MCF 10A (cell line): ENCODE data around the gene COG8. TPM values are rescaled to one million over a fixed set of nuclear protein-coding genes. Genes with fewer than 3 reads are reported as not detected.

Experiments
- BruUV-seq: library from RNA; stranded (reverse); fragments of 400-500 nt; replicated peaks from 2 replicates; lab custom pipeline; 2021; lab: Mats Ljungman, UMichigan
- CTCF ChIA-PET: fragments of 300-600 bp; sonication (Branson Sonifier 250); formaldehyde crosslinking; extraction: SDS; loops from one replicate; lab custom pipeline; 2021; ENCODE audit warnings: antibody characterized with exemption, inconsistent platforms; lab: Yijun Ruan, JAX
- POLR2A ChIA-PET: fragments of 300-600, 350-650 bp; sonication (Branson Sonifier 250); formaldehyde crosslinking; extraction: SDS; loops from one replicate; lab custom pipeline; 2020; ENCODE audit warnings: antibody characterized with exemption, inconsistent platforms; lab: Yijun Ruan, JAX
- DNase-seq: peaks from one replicate; pipeline ENCODE4 v3.0.0-alpha.2; 2018; ENCODE audit not compliant: unreplicated experiment
- H3K27ac Mint-ChIP-seq: one replicate; pipeline ENCODE4 v1.8.0; 2022; ENCODE audit warnings: mild to moderate bottlenecking, low read depth, mixed read lengths; ENCODE audit not compliant: unreplicated experiment
- H3K27me3 Mint-ChIP-seq: one replicate; pipeline ENCODE4 v1.8.0; 2022; ENCODE audit warnings: mixed read lengths; ENCODE audit not compliant: insufficient read depth, unreplicated experiment
- H3K36me3 Mint-ChIP-seq: one replicate; pipeline ENCODE4 v1.8.0; 2022; ENCODE audit warnings: mild to moderate bottlenecking, moderate library complexity, mixed read lengths; ENCODE audit not compliant: insufficient read depth, unreplicated experiment
- H3K4me1 Mint-ChIP-seq: one replicate; pipeline ENCODE4 v1.8.0; 2022; ENCODE audit warnings: mixed read lengths; ENCODE audit not compliant: insufficient read depth, unreplicated experiment
- H3K4me3 Mint-ChIP-seq: one replicate; pipeline ENCODE4 v1.8.0; 2022; ENCODE audit warnings: mild to moderate bottlenecking, moderate library complexity, mixed read lengths; ENCODE audit not compliant: unreplicated experiment
- H3K9me3 Mint-ChIP-seq: one replicate; pipeline ENCODE4 v1.8.0; 2022; ENCODE audit warnings: mixed read lengths; ENCODE audit not compliant: unreplicated experiment
- intact Hi-C: fragments of 100-400 bp; cut with micrococcal nuclease; formaldehyde crosslinking; loops from 2 replicates; pipeline ENCODE4 v1.14.1; 2022
- total RNA-seq: library from RNA; stranded (reverse); gene quantifications from 2 replicates; pipeline ENCODE4 v1.2.3, GENCODE V29; 2022
- TF ChIP-seq, protein P1 (sequence below): fragments of 200-600 bp; IDR thresholded peaks from one replicate; pipeline ENCODE4 v1.8.0; 2022; ENCODE audit warnings: antibody characterized with exemption, mild to moderate bottlenecking; ENCODE audit not compliant: unreplicated experiment

COG8 gene
- total RNA-seq, 1 experiment from 2014 or later, result 29.3 TPM

DNA sequence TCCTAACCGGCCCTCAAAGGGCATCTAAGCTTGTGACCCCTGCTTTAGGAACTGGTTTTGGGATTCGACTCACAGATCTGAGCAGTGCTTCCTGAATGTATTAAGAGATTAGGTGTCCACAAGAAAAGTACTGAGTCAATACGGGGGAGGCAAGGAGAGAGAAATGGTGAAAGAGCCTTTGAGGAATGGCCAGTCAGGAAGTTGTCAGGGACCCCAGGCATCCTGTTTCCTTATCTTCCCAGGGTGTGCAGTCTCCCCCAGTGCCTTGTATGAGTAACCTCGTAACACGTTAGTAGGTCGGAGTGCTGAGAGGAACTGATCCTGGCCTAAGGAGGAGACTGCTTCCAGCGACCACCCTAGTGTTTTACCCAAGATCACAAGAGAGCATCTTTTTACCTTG is 28.6 kb upstream of the COG8 start:
- Mint-ChIP-seq H3K4me3 (no peak overlapping the region), H3K36me3 (peaks cover 93% of the 10 kb centered on the region), H3K4me1 (peaks cover 5% of the 10 kb centered on the region), H3K9me3 (no peaks in the 10 kb centered on the region), H3K27me3 (no peaks in the 10 kb centered on the region), H3K27ac (no peak overlapping the region)
- intact Hi-C loops, result no loop called here
- TF ChIP-seq, protein P1, sequence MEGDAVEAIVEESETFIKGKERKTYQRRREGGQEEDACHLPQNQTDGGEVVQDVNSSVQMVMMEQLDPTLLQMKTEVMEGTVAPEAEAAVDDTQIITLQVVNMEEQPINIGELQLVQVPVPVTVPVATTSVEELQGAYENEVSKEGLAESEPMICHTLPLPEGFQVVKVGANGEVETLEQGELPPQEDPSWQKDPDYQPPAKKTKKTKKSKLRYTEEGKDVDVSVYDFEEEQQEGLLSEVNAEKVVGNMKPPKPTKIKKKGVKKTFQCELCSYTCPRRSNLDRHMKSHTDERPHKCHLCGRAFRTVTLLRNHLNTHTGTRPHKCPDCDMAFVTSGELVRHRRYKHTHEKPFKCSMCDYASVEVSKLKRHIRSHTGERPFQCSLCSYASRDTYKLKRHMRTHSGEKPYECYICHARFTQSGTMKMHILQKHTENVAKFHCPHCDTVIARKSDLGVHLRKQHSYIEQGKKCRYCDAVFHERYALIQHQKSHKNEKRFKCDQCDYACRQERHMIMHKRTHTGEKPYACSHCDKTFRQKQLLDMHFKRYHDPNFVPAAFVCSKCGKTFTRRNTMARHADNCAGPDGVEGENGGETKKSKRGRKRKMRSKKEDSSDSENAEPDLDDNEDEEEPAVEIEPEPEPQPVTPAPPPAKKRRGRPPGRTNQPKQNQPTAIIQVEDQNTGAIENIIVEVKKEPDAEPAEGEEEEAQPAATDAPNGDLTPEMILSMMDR, result no peak
- CTCF ChIA-PET, result interaction anchor here (0.6 kb wide), 1 partner anchor 11 kb away, joined by 3 read pairs; no protein-coding TSS in a partner anchor
- POLR2A ChIA-PET, result interaction anchor here (0.6 kb wide), 1 partner anchor 347 kb away, joined by 3 read pairs; no protein-coding TSS in a partner anchor
- no peak for DNase-seq
- BruUV-seq, result no TSS peak

DNA sequence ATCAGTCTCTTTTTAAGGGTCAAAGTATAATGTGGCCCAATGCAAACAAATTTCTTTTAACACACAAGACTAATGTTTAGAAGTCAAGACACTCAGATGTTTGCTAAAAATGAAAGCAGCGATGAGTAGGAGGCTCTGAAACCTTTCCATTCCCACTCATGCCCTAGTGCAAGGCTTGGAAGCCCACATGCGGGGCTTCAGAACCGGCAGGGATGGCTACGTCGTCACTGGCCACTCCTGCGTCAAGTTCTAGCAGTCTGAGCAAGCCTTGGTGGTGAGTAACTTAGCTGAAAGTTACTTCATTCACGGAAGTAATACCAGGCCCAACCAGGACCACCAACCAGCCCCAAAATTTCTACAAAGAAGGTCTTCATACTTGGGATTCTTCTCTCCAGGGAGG is 27.1 kb upstream of the COG8 start:
- intact Hi-C loops, result no loop called here
- H3K4me3 Mint-ChIP-seq, result no peak overlapping the region
- H3K27me3 Mint-ChIP-seq, result no peaks in the 10 kb centered on the region
- no TSS peak for BruUV-seq
- POLR2A ChIA-PET, result interaction anchor here (0.6 kb wide), 1 partner anchor 388 kb away, joined by 3 read pairs; the partner anchor contains the start of gene NOB1
- DNase-seq, result no peak
- H3K9me3 Mint-ChIP-seq, result no peaks in the 10 kb centered on the region
- CTCF ChIA-PET, result no interaction called here
- H3K27ac Mint-ChIP-seq, result no peak overlapping the region
- peaks cover 90% of the 10 kb centered on the region for H3K36me3 Mint-ChIP-seq
- H3K4me1 Mint-ChIP-seq, result peaks cover 5% of the 10 kb centered on the region
- TF ChIP-seq, protein P1, result no peak

DNA sequence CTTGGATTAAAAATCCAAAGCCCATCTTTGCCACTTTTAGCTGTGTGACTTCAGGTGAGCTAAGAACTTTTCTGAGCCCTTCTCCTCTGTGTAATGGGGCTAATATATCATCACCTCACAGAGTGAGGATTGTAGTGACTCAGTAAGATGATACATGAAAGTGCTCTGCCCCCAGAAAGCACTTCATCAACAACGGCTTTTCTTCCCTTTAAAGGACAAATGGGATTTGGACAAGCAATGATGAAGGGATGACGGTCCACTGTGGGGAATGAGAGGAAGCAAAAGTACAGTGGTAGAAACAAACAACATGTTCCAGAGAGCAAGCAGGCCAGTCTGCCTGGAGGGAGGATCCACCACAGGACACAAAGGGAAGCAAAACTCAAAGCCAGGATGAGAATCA is 26.5 kb upstream of the COG8 start:
- Mint-ChIP-seq H3K4me1 (peaks cover 5% of the 10 kb centered on the region), H3K9me3 (no peaks in the 10 kb centered on the region), H3K27me3 (no peaks in the 10 kb centered on the region), H3K4me3 (no peak overlapping the region), H3K36me3 (peaks cover 90% of the 10 kb centered on the region), H3K27ac (no peak overlapping the region)
- BruUV-seq, result no TSS peak
- ChIA-PET CTCF (no interaction called here), POLR2A (no interaction called here)
- no peak for DNase-seq
- intact Hi-C loops, result no loop called here
- TF ChIP-seq, protein P1, result no peak

DNA sequence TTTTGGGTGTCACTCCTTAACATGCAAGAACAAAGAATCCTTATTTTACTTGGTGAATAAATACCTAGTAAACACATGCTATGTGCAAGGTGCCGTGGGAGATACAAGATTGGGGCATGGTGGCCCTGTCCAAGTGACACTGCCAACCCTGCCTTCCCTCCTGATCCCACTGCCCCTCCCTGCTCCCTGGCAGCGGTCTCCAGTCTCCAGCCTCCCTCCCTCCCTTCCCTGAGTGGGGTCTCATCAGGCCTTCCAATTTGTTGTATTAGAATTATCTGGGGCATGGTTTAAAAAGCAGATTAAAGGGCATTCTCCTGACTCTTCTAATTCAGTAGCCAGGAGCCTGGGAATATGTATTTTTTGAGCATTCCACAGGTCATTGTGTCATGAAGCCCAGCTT is 24.7 kb upstream of the COG8 start:
- BruUV-seq, result no TSS peak
- peaks cover 82% of the 10 kb centered on the region for H3K36me3 Mint-ChIP-seq
- no peaks in the 10 kb centered on the region for H3K4me1 Mint-ChIP-seq
- no peaks in the 10 kb centered on the region for H3K9me3 Mint-ChIP-seq
- ChIA-PET CTCF (interaction anchor here (1.3 kb wide), 1 partner anchor 24 kb away, joined by 4 read pairs; the partner anchor contains the start of gene NIP7), POLR2A (interaction anchor here (0.6 kb wide), 1 partner anchor 21 kb away, joined by 3 read pairs; no protein-coding TSS in a partner anchor)
- DNase-seq, result no peak
- H3K27me3 Mint-ChIP-seq, result no peaks in the 10 kb centered on the region
- intact Hi-C loops, result no loop called here
- TF ChIP-seq, protein P1, result no peak
- no peak overlapping the region for H3K4me3 Mint-ChIP-seq
- H3K27ac Mint-ChIP-seq, result no peak overlapping the region
